ENCODE data around the gene MICAL3.

DNA sequence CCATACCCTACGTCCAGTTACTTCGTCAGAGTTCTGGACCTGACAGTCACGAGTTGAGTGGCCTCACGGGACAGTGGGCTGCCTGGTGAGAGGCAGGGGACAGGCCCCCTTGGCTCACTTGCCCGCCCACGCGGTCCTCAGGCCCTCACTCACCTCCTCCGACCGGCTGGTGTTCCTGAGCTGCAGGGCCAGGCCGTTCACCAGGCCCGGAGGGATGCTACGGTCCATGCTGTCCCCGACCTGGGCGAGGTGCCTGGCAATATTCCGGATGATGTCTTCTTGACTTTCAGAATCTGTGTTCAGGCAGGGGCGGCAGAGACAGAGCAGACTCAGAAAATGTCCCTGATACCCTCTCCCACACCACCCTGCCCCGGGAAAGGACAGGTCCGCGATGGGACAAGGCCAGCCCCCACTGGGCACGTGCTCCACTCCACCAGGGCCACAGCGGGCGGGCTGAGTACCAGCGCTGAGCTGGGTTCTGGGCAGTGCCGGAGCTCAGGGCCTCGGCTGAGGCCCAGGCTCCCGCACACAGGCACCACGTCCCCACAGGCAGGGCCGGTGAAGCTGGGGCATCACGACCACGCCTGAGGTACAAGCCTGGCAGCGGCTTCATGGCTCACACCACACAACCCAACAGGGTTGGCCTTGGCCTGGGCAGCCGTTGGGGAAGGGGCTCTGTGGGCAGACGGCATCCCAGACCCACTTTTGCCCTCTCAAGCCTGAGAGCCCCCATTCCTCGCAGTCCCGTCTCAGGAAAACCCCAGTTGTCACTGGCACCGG is 285.0 kb downstream of the MICAL3 start:
- TF ChIP-seq CTCF (conservative IDR thresholded peaks at IDR 0.05; ENCODE audit: low read depth, low read length) (no peak), EZH2 (IDR thresholded peaks at IDR 0.05; ENCODE audit: low read length, unreplicated experiment) (no peak)
